Stimulated activated CD4-positive, alpha-beta T cell treated with anti-CD3 and anti-CD28 coated beads, Interleukin-1b, Interleukin-23, amount 100 ng/mL, for 48 hours (primary cell): ENCODE data around the gene RHPN2.
"Not testable (repeated sequence)": the region's sequence is repeated elsewhere in the genome, so short reads cannot be mapped to it uniquely, and the experiment has no call there.

Source experiments
- DNase-seq: peaks from one replicate; pipeline ENCODE4 v3.0.0-alpha.2; 2020

RHPN2 gene

GRCh38 chr19:33025468-33026238 lies 39.0 kb downstream of the RHPN2 start:
- DNase-seq: not testable (repeated sequence)

- DNase-seq: no peak
Observed at GRCh38 chr19:33024398-33024797, 40.3 kb downstream of the RHPN2 start.

- no peak for DNase-seq
Observed at GRCh38 chr19:33022472-33023116, 42.1 kb downstream of the RHPN2 start.

GRCh38 chr19:33010891-33011290 lies 53.8 kb downstream of the RHPN2 start:
- DNase-seq: not testable (repeated sequence)

- DNase-seq: no peak
Observed at GRCh38 chr19:33008738-33009137, 56.0 kb downstream of the RHPN2 start.

- DNase-seq: no peak
Observed at GRCh38 chr19:33005440-33005839, 59.2 kb downstream of the RHPN2 start.

- DNase-seq: not testable (repeated sequence)
Observed at GRCh38 chr19:33003424-33004024, 61.2 kb downstream of the RHPN2 start.

- not testable (repeated sequence) for DNase-seq
Observed at GRCh38 chr19:33002126-33002865, 62.4 kb downstream of the RHPN2 start.

GRCh38 chr19:33000910-33001309 lies 63.8 kb downstream of the RHPN2 start:
- no peak for DNase-seq

- DNase-seq: no peak
Observed at GRCh38 chr19:33000510-33000909, 64.2 kb downstream of the RHPN2 start.

- no peak for DNase-seq
Observed at GRCh38 chr19:32998722-32999121, 66.0 kb downstream of the RHPN2 start.

- DNase-seq: no peak
Observed at GRCh38 chr19:32997716-32998355, 66.9 kb downstream of the RHPN2 start.

- DNase-seq: not testable (repeated sequence)
Observed at GRCh38 chr19:32997061-32997464, 67.6 kb downstream of the RHPN2 start.

- not testable (repeated sequence) for DNase-seq
Observed at GRCh38 chr19:32995966-32996365, 68.7 kb downstream of the RHPN2 start.

GRCh38 chr19:32988724-32989123 lies 76.0 kb downstream of the RHPN2 start:
- no peak for DNase-seq

GRCh38 chr19:32988254-32988653 lies 76.4 kb downstream of the RHPN2 start:
- not testable (repeated sequence) for DNase-seq

GRCh38 chr19:32982488-32982887 lies 82.2 kb downstream of the RHPN2 start:
- DNase-seq: not testable (repeated sequence)

- not testable (repeated sequence) for DNase-seq
Observed at GRCh38 chr19:32979807-32980206, 84.9 kb downstream of the RHPN2 start.

GRCh38 chr19:32977813-32978212 lies 86.9 kb downstream of the RHPN2 start:
- DNase-seq: not testable (repeated sequence)

- no peak for DNase-seq
Observed at GRCh38 chr19:32977280-32977679, 87.4 kb downstream of the RHPN2 start.

- DNase-seq: peak; percentile 63
Observed at GRCh38 chr19:32976223-32976805, 88.4 kb downstream of the RHPN2 start.
